SK-N-SH treated with all-trans-retinoic acid at 6 μM for 48 hours (cell line): ENCODE results near the gene PDE4B.

ENCODE experiments used
- ESRRG ChIP-seq: fragments of 250-450 bp; sonication (Bioruptor Pico); IDR thresholded peaks from 2 replicates; pipeline ENCODE4 v1.6.1; 2021; ENCODE audit warnings: mild to moderate bottlenecking
- OSR1 ChIP-seq: fragments of 250-450 bp; sonication (Bioruptor Pico); IDR thresholded peaks from 2 replicates; pipeline ENCODE4 v1.8.0; 2022; ENCODE audit warnings: moderate library complexity, mild to moderate bottlenecking, inconsistent platforms
- POU6F1 ChIP-seq: fragments of 250-450 bp; sonication (Bioruptor Pico); IDR thresholded peaks from 2 replicates; pipeline ENCODE4 v1.8.0; 2021; ENCODE audit warnings: low read depth, mild to moderate bottlenecking, moderate library complexity, borderline replicate concordance
- RARB ChIP-seq: fragments of 250-450 bp; sonication (Bioruptor Pico); IDR thresholded peaks from 2 replicates; pipeline ENCODE4 v1.8.0; 2021; ENCODE audit warnings: mild to moderate bottlenecking, moderate library complexity
- ZFP30 ChIP-seq: fragments of 450-650 bp; formaldehyde crosslinking; IDR thresholded peaks from 2 replicates; pipeline ENCODE4 v1.5.0; 2022; ENCODE audit warnings: mild to moderate bottlenecking, moderate library complexity
- ZNF565 ChIP-seq: fragments of 450-650 bp; formaldehyde crosslinking; conservative IDR thresholded peaks from 2 replicates; pipeline ENCODE4 v1.5.0; 2020; ENCODE audit warnings: low read depth, mild to moderate bottlenecking, moderate library complexity
- ZNF8 ChIP-seq: fragments of 450-650 bp; formaldehyde crosslinking; IDR thresholded peaks from 2 replicates; pipeline ENCODE4 v1.5.0; 2020; ENCODE audit warnings: mild to moderate bottlenecking, moderate library complexity
- TF ChIP-seq, protein P1 (sequence below): fragments of 250-450 bp; sonication (Bioruptor Pico); IDR thresholded peaks from 2 replicates; pipeline ENCODE4 v1.8.0; 2020; ENCODE audit warnings: mild to moderate bottlenecking, moderate library complexity, borderline replicate concordance

DNA sequence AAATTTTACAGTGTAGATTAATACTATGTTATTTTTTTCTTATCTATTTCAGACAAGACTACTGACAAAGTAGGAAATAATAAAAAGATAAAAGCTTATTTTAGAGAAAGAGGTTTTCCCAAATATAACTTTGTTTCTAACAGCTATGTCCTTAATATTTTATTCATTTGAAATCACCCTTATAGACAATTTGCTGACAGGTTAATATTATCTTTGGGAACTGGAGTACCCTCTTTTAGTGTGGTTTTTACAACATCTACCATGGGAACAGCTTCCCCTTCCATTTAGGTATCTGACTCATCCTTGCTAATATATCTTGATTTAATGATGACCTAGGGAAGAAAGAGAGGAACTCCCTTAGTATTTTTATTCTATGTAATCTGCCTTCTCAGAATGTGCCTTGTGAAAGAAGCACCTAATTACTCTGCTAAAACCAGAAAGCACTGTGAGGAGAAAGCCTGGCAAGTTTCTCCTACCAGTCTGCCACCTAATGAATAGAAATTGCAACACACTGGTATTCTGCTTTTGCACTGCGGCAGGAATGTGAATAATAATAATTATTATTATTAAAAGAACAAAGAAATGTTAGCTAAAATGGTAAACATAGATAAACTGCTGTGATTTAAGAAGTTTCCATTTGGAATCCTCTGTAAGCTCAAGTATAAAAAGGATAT, 192.8 kb downstream of the PDE4B start:
- TF ChIP-seq ZNF8 (CRISPR knock-in tag) = no peak
- TF ChIP-seq, protein P1, sequence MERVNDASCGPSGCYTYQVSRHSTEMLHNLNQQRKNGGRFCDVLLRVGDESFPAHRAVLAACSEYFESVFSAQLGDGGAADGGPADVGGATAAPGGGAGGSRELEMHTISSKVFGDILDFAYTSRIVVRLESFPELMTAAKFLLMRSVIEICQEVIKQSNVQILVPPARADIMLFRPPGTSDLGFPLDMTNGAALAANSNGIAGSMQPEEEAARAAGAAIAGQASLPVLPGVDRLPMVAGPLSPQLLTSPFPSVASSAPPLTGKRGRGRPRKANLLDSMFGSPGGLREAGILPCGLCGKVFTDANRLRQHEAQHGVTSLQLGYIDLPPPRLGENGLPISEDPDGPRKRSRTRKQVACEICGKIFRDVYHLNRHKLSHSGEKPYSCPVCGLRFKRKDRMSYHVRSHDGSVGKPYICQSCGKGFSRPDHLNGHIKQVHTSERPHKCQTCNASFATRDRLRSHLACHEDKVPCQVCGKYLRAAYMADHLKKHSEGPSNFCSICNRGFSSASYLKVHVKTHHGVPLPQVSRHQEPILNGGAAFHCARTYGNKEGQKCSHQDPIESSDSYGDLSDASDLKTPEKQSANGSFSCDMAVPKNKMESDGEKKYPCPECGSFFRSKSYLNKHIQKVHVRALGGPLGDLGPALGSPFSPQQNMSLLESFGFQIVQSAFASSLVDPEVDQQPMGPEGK = no peak
- no peak for TF ChIP-seq ESRRG
- no peak for TF ChIP-seq ZNF565 (CRISPR knock-in tag)
- TF ChIP-seq ZFP30 (CRISPR knock-in tag) = no peak
- no peak for TF ChIP-seq RARB
- TF ChIP-seq OSR1 (CRISPR knock-in tag) = no peak
- no peak for TF ChIP-seq POU6F1 (CRISPR knock-in tag)
